Epithelial cell of proximal tubule (primary cell): Measurements from ENCODE around the gene ERCC4. TPM values are rescaled to one million over a fixed set of nuclear protein-coding genes. Genes with fewer than 3 reads are reported as not detected.

Source experiments
- DNase-seq: peaks from one replicate; pipeline ENCODE4 v3.0.0-alpha.2; 2011; ENCODE audit warnings: low read depth
- H3K4me3 ChIP-seq: 2 replicates; pipeline ENCODE4 v1.5.1; 2011; ENCODE audit warnings: low read depth, mild to moderate bottlenecking, low read length
- total RNA-seq: library from RNA; depleted of rRNA; stranded (reverse); fragments of >200 nt; gene quantifications from 2 replicates; pipeline ENCODE4 v1.2.3, GENCODE V29; 2015
- TF ChIP-seq, protein P1 (sequence below): conservative IDR thresholded peaks from 2 replicates; pipeline ENCODE4 v1.5.1; 2012; ENCODE audit warnings: low read depth, mild to moderate bottlenecking, low read length

ERCC4 gene
- total RNA-seq: 6.5 and 14.2 TPM in 2 replicates

DNA sequence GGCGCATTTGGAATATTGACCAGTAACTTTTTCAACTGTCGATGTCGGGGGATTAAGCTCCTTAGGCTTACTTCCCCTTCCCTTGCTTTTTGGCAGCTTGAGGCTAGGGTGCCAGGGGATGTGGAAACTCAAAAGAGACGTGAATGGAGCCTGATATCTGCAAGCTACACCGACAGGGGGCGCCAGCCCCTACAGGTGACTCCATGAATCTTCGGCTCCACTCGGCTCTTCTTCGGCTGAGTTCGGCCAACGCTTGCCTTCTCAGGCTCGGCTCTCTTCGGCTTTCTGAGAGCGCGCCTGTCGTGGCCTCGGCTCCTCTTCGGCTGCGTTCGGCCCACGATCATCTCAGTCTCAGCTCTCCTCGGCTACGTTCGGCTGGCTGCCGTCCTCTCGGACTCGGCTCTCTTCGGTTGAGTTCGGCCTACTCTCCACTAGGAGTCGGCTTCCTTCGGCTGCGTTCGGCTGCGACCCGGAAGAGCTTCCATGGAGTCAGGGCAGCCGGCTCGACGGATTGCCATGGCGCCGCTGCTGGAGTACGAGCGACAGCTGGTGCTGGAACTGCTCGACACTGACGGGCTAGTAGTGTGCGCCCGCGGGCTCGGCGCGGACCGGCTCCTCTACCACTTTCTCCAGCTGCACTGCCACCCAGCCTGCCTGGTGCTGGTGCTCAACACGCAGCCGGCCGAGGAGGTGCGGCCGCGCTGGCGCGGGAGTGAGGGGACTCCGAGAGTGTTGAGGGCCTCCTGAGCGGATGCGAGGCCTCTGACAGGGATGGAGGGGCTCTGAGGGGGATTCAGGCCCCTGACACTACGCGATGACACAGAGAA lies at the start of gene ERCC4:
TSS of gene ERCC4 (plus strand) at position 472 of the 827 bp plus-strand sequence. CDS start at position 484, 12 bp downstream.
- TF ChIP-seq, protein P1, sequence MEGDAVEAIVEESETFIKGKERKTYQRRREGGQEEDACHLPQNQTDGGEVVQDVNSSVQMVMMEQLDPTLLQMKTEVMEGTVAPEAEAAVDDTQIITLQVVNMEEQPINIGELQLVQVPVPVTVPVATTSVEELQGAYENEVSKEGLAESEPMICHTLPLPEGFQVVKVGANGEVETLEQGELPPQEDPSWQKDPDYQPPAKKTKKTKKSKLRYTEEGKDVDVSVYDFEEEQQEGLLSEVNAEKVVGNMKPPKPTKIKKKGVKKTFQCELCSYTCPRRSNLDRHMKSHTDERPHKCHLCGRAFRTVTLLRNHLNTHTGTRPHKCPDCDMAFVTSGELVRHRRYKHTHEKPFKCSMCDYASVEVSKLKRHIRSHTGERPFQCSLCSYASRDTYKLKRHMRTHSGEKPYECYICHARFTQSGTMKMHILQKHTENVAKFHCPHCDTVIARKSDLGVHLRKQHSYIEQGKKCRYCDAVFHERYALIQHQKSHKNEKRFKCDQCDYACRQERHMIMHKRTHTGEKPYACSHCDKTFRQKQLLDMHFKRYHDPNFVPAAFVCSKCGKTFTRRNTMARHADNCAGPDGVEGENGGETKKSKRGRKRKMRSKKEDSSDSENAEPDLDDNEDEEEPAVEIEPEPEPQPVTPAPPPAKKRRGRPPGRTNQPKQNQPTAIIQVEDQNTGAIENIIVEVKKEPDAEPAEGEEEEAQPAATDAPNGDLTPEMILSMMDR: peak; percentile 94
- DNase-seq: peak; percentile 81
- peak within 1 kb of the TSS; percentile 96 for H3K4me3 ChIP-seq

DNA sequence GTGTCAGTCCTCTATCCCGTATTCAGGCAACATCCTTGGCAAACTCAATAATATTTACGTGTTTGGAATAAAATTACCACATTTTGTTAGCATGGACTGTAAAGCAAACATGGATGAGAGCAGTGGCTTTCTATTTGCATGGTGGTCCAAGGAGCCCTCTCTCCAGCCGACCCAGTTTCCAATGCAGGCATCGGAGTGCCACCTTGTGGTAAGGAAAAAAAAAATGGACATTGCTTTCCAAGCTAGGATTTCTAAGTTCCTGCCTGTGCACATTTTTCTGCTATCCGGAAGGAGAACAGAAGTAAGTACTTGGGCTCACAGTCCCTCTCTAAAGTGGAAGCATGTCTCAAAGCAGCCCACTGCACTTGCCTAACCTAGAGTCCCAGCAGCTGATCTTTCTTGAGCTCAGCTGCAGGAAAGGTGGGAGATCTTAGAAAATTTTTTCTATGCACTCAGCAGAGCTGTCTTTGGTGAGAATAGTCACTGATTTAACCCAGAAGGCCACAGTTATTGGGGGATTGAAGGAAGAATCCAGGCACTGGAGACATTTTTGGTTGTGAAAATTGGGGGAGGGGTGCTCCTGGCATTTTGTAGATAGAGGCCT lies 46.0 kb upstream of the ERCC4 start:
- TF ChIP-seq, protein P1: peak; percentile 67
- DNase-seq: no peak
- no peak overlapping the region for H3K4me3 ChIP-seq

DNA sequence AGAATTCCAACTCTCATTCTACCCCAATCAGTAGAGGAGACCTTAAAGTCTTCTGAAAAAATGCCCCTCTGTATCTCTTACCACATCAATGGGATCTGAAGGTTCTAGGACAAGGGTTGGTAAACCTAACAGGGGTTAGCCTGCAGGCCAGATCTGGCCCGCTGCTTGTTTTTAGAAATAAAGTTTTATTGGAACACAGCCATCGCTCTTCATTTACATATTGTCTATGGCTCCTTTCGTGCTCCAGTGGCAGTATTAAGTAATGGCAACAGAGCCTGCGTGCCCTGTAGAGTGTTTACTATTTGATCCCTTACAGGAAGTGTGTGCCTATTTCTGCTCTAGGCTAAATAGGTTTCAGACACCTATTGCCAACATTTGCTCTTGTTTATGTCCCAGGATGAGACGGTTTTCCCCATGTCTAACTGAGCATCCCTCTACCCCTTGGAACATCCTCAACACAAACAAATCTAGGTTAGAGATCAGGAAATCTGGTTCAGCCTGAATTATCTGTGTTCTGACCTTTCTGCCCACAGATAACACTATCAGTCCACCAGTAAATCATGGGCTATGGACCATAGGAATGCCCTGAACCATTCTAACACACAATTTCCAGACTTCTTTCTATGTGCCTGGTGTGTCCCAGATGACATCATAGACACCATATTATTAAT lies 44.2 kb upstream of the ERCC4 start:
- no peak for DNase-seq
- TF ChIP-seq, protein P1: no peak
- H3K4me3 ChIP-seq: no peak overlapping the region

DNA sequence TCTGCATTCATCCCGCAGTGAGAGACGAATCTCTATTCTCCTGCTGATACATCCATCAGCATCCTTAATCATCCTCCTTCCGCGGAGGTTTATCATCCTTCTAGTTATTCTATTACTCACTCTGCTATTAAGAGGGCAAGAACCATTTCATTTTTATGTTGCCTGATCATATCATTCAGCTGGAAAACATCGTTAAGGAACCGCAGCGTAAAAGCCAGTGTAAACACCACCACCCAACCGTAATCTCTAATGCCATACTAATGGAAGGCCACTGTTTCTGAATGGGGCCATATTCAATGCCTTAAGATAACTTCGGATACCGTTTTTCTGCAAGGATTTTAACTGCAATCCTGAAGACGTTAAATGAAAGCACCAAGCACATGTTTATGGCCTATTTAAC lies 36.7 kb upstream of the ERCC4 start:
- no peak for DNase-seq
- no peak overlapping the region for H3K4me3 ChIP-seq
- TF ChIP-seq, protein P1: no peak

DNA sequence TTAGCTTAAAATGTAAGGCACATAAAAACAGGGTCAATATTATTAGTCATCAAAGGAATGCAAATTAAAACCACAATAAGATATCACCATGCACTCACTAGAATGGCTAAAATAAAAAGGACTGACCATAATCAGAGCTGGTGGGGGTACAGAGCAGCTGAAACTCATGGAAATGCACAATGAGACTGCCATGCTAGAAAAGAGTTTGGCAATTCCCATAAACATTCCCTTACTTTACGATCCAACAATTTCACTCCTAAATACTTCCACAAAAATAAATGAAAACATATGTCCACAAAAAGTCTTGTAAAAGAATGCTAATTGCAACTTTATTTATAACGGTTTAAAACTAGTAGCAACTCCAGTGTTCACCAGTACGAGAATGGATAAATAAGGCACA lies 36.1 kb upstream of the ERCC4 start:
- no peak for DNase-seq
- TF ChIP-seq, protein P1: no peak
- no peak overlapping the region for H3K4me3 ChIP-seq

DNA sequence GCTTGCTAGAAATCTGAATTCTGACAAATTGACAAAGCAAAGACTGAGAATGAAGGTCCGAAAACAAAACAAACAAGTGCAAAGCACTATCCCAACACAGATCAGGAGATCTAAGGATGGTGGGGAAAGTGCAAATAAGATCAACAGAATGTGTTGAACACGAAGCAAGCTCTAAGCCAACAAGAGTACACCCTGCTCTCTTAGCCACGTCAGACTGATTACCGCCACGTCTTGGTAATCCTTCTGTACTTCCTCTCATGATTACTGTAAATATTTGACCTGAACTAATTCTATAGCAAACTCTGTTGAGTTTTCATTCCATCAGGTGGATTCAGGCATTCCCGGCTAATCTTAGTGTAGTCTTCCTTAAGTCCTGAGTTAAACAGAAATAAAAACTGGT lies 34.3 kb upstream of the ERCC4 start:
- TF ChIP-seq, protein P1: no peak
- H3K4me3 ChIP-seq: no peak overlapping the region
- DNase-seq: no peak
